ENCODE measurements around the gene CSF2RB. TPM values are rescaled to one million over a fixed set of nuclear protein-coding genes. Genes with fewer than 3 reads are reported as not detected.

Gene CSF2RB
- 5.5 TPM for polyA plus RNA-seq (2012; ENCODE audit: low read depth, missing spikeins)

DNA sequence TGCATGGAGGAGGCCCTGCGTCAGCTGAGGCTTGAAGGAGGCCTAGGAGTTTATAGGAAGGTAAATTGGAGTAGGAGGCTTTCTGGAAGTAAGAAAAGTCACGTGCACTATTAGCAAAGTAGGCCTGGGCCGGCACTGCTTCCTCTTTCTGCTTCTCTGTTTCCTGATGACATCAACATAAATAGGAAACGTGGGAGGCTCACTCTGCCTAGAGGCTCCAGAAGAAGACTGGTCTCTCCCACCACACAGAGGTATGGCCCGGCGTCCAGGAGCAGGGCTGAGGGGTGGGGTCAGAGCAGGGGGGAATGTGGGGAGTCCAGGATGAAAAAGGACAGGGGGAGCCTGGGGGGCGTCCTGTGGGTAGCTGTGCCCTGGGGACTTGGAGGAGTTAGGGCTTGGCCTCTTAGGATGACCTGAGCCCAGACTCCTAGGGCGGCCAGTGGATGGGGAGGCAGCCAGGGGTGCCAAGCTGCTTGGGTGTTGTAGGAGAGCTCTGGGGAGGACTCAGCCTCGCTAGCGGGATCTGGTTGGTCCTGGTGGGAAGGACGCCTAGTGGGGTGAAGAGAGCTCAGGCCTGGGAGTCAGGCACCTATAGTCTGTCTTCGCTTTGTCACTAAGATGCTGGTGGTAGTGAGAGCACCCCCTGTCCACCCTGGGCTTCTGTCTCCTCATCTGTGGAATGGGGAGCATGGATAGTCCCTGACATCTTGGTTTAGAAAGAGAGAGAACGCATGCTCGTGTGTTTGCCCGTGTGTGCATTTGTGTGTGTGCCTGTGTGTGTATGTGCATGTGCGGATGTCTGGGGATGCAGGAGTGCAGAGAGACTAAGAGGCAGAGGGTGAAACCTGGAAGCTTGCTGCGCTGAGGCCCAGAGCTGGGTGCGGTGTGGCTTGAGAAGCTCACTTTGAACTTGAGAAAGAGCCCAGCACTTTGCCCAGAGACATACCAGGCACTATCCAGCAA lies at the start of gene CSF2RB:
Gene CSF2RB, plus strand, starts transcription at position 202 of the 963 bp plus-strand sequence. CDS start 8,580 bp downstream, outside the sequence.
- TF ChIP-seq SPI1 (IDR thresholded peaks at IDR 0.05; ENCODE audit: low read depth, low read length), result peak; percentile 65
- TF ChIP-seq PAX5 (IDR thresholded peaks at IDR 0.05; ENCODE audit: insufficient read depth, low read length, severe bottlenecking), result no peak
- 0 out of 2 replicates have a peak, but pooled peaks have one; percentile 19 for TF ChIP-seq POLR2AphosphoS5 (IDR thresholded peaks at IDR 0.05; ENCODE audit: low read depth, low read length)
- no peak for TF ChIP-seq POU2F2 (IDR thresholded peaks at IDR 0.05; ENCODE audit: low read depth, low read length)
- TF ChIP-seq TAF1 (IDR thresholded peaks at IDR 0.05; ENCODE audit: low read depth, low read length), result no peak
- TF ChIP-seq POLR2A (IDR thresholded peaks at IDR 0.05; ENCODE audit: low read depth, low read length), result no peak
- DNase-seq (ENCODE audit: insufficient read length, low spot score), result no peak
- peak; percentile 87 for FAIRE-seq

DNA sequence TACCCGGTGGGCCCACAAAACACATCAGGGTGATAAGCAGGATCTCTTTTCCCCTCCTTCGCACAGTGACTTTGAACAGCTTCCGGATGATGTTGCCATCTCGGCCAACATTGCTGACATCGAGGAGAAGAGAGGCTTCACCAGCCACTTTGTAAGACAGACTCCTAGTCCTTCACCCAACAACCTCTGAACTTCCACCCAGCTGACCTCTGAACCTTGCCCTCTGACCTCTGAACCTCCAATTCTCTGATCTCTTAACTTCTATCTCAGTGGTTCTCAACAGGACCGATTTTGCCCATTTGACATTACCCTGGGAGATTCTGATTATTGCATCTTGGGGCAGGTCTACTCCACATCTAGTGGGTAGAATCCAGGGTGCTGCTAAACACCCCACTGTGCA lies 49.4 kb upstream of the CSF2RB start:
- DNase-seq (ENCODE audit: insufficient read length, low spot score), result no peak
- TF ChIP-seq POLR2A (IDR thresholded peaks at IDR 0.05; ENCODE audit: low read depth, low read length) (no peak), TAF1 (IDR thresholded peaks at IDR 0.05; ENCODE audit: low read depth, low read length) (no peak), SPI1 (IDR thresholded peaks at IDR 0.05; ENCODE audit: low read depth, low read length) (no peak), PAX5 (IDR thresholded peaks at IDR 0.05; ENCODE audit: insufficient read depth, low read length, severe bottlenecking) (no peak), POLR2AphosphoS5 (IDR thresholded peaks at IDR 0.05; ENCODE audit: low read depth, low read length) (no peak), POU2F2 (IDR thresholded peaks at IDR 0.05; ENCODE audit: low read depth, low read length) (no peak)
- no peak for FAIRE-seq

DNA sequence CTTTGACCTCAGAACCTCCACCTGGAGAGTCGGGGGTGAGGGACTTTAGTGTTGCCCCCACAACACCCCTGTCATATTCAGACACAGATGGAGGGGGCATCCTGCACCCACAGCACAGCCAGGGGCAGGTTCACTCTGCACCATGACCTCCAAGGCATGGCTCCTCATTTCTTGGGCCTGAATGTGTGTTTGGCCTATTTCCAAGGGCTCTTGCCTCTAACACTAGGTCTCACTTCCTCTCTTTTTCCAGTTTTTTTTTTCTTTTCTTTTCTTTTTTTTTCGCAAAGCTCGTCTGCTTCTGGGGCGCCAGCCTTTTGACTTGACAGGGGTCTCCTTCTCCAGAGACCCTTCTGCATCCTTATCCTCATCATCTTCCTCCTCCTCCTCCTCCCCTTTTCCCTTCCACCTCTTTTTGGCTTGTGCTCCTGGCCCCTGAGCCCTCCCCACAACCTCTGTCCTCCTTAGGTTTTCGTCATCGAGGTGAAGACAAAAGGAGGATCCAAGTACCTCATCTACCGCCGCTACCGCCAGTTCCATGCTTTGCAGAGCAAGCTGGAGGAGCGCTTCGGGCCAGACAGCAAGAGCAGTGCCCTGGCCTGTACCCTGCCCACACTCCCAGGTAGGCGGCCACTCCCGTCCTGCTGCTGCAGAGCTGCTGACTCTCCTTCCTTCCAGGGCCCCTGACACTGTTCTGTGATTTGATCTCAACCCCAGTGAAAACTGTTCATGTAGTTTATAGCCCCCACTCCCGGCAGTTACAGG lies 48.8 kb upstream of the CSF2RB start:
- no peak for FAIRE-seq
- DNase-seq (ENCODE audit: insufficient read length, low spot score), result no peak
- TF ChIP-seq POU2F2 (IDR thresholded peaks at IDR 0.05; ENCODE audit: low read depth, low read length) (no peak), SPI1 (IDR thresholded peaks at IDR 0.05; ENCODE audit: low read depth, low read length) (peak; percentile 63)

DNA sequence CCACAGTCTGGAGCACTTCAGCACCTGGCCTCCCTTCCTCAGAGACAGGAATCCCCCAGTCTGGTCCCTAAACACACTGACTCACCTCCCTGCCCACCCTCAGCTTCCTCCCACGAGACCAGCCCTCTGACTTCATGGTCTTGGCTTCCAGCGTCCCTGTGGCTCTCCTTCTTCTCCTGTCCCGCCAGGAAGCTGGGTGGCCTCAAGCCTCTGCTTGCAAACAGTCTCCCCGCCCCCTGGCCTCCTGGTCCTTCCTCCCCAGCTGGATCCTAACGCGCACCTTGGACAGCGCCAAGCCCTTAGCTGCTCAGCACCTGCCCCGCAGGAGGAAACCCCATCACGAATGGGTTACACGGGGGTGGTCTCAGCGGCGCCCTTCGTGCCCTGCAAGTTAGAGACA lies 48.1 kb upstream of the CSF2RB start:
- DNase-seq (ENCODE audit: insufficient read length, low spot score) (no peak), FAIRE-seq (no peak)
- TF ChIP-seq PAX5 (IDR thresholded peaks at IDR 0.05; ENCODE audit: insufficient read depth, low read length, severe bottlenecking) (no peak), SPI1 (IDR thresholded peaks at IDR 0.05; ENCODE audit: low read depth, low read length) (no peak), POLR2A (IDR thresholded peaks at IDR 0.05; ENCODE audit: low read depth, low read length) (no peak), TAF1 (IDR thresholded peaks at IDR 0.05; ENCODE audit: low read depth, low read length) (no peak), POU2F2 (IDR thresholded peaks at IDR 0.05; ENCODE audit: low read depth, low read length) (no peak), POLR2AphosphoS5 (IDR thresholded peaks at IDR 0.05; ENCODE audit: low read depth, low read length) (no peak)

DNA sequence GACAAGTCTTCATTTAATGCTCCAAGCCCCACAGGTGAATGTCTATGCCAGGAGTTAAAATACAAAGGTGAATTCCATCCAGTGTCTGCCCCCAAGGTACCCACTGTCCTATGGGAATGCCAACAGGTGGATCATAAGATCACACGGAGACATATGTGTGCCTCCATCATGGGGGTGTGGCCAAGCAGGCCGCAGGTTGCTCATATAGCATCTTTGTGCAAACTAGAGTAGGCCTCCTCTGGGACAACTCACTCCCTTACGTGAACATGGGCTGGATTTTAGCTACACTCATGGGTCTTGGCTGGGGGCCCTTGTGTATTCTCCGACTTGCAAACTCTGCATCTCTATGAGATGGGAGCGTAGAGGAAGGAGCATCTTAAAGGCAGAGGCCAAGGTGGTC lies 45.7 kb upstream of the CSF2RB start:
- DNase-seq (ENCODE audit: insufficient read length, low spot score), result no peak
- no peak for FAIRE-seq

DNA sequence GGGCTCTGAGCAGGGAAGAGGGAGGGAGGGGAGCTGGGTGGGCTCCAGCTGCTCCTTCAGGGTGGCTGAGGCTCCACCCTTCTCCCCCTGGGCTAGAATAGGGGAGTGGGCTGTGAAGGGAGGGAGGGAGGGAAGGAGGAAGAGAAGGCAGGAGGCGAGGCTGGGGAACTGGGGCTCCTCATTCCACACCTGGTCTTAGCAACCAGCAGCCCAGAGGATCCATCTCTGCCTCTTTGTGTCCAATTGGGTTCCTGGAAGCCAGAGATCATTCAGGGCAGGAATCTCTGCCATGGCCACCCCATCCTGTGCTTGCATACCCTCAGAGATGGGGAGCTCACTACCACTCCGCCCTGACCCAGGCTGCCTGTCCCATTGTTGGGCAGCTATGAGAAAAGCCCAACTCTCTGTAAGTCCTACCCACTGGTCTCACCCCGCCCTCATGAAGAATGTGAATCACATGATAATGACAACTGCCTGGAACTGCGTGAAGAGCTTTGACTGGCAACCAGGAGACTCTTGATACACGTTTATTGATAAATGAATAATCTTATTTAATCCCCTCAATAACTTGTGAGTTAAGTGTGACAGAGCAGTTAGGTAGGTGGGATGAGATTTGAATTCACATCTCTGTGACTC lies 44.8 kb upstream of the CSF2RB start:
- no peak for TF ChIP-seq TAF1 (IDR thresholded peaks at IDR 0.05; ENCODE audit: low read depth, low read length)
- TF ChIP-seq POU2F2 (IDR thresholded peaks at IDR 0.05; ENCODE audit: low read depth, low read length), result no peak
- TF ChIP-seq PAX5 (IDR thresholded peaks at IDR 0.05; ENCODE audit: insufficient read depth, low read length, severe bottlenecking), result no peak
- TF ChIP-seq POLR2AphosphoS5 (IDR thresholded peaks at IDR 0.05; ENCODE audit: low read depth, low read length), result no peak
- DNase-seq (ENCODE audit: insufficient read length, low spot score) (no peak), FAIRE-seq (no peak)

More for the DNA sequence above, 45.7 kb upstream of the CSF2RB start:
- TF ChIP-seq SPI1 (IDR thresholded peaks at IDR 0.05; ENCODE audit: low read depth, low read length) (no peak), TAF1 (IDR thresholded peaks at IDR 0.05; ENCODE audit: low read depth, low read length) (no peak), POLR2AphosphoS5 (IDR thresholded peaks at IDR 0.05; ENCODE audit: low read depth, low read length) (no peak), POU2F2 (IDR thresholded peaks at IDR 0.05; ENCODE audit: low read depth, low read length) (no peak), PAX5 (IDR thresholded peaks at IDR 0.05; ENCODE audit: insufficient read depth, low read length, severe bottlenecking) (no peak), POLR2A (IDR thresholded peaks at IDR 0.05; ENCODE audit: low read depth, low read length) (no peak)

DNA sequence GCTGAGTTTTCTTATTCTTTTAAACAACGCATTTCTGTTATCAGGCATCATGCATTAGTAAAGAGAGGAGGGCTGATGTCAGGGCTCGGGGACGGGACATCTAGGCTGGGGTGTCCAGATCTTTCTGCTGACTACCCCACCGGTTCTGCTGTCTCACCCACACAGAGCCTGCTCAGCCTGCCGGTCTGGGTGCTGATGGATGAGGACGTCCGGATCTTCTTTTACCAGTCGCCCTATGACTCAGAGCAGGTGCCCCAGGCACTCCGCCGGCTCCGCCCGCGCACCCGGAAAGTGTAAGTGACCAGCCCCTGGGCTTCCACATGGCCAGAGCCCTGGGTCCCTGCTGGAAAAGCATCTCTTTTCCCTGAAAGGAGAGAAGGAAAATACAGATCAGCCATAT lies 43.2 kb upstream of the CSF2RB start:
- no peak for TF ChIP-seq SPI1 (IDR thresholded peaks at IDR 0.05; ENCODE audit: low read depth, low read length)
- no peak for TF ChIP-seq POU2F2 (IDR thresholded peaks at IDR 0.05; ENCODE audit: low read depth, low read length)
- no peak for TF ChIP-seq POLR2AphosphoS5 (IDR thresholded peaks at IDR 0.05; ENCODE audit: low read depth, low read length)
- TF ChIP-seq PAX5 (IDR thresholded peaks at IDR 0.05; ENCODE audit: insufficient read depth, low read length, severe bottlenecking), result no peak
- TF ChIP-seq TAF1 (IDR thresholded peaks at IDR 0.05; ENCODE audit: low read depth, low read length), result no peak
- TF ChIP-seq POLR2A (IDR thresholded peaks at IDR 0.05; ENCODE audit: low read depth, low read length), result no peak
- DNase-seq (ENCODE audit: insufficient read length, low spot score) (no peak), FAIRE-seq (no peak)

DNA sequence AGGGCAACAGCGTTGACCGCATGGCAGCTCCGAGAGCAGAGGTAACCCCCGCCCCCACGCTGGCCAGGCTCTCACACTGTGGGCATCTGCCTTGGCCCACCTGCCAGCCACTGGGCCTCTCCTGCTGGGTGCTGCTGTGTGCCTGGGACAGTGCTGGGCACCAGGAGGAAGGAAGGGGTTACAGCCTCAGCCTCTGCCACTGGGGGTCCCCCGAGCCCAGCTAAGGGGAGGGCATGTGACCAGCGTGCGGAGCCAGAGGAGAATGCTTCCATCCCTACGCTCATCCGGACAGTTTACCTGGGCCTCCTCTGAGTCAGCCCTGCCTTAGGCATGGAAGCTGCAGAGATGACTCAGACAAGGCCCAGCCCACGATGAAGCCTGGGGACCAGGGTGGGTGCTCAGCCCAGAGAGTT lies 41.8 kb upstream of the CSF2RB start:
- TF ChIP-seq PAX5 (IDR thresholded peaks at IDR 0.05; ENCODE audit: insufficient read depth, low read length, severe bottlenecking) (no peak), POLR2A (IDR thresholded peaks at IDR 0.05; ENCODE audit: low read depth, low read length) (no peak), POU2F2 (IDR thresholded peaks at IDR 0.05; ENCODE audit: low read depth, low read length) (no peak), TAF1 (IDR thresholded peaks at IDR 0.05; ENCODE audit: low read depth, low read length) (no peak), POLR2AphosphoS5 (IDR thresholded peaks at IDR 0.05; ENCODE audit: low read depth, low read length) (no peak), SPI1 (IDR thresholded peaks at IDR 0.05; ENCODE audit: low read depth, low read length) (no peak)
- no peak for FAIRE-seq
- DNase-seq (ENCODE audit: insufficient read length, low spot score), result no peak

DNA sequence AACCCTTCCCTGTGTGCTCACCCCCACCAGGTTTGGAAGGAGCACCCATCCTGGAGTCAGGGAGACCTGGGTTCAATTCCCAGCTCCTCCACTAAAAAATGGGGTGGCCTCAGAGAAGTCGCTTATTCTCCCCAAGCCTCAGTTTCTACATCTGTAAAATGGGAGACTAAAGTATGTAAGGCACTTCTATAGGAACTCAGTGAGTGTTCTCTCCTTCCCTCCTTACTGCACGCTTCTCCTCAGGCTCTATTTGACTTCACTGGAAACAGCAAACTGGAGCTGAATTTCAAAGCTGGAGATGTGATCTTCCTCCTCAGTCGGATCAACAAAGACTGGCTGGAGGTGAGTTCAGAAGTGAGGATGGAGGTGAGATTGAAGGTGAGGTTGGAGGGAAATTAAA lies 41.3 kb upstream of the CSF2RB start:
- no peak for FAIRE-seq
- DNase-seq (ENCODE audit: insufficient read length, low spot score), result no peak
- no peak for TF ChIP-seq PAX5 (IDR thresholded peaks at IDR 0.05; ENCODE audit: insufficient read depth, low read length, severe bottlenecking)
- TF ChIP-seq SPI1 (IDR thresholded peaks at IDR 0.05; ENCODE audit: low read depth, low read length), result no peak
- no peak for TF ChIP-seq TAF1 (IDR thresholded peaks at IDR 0.05; ENCODE audit: low read depth, low read length)
- no peak for TF ChIP-seq POLR2A (IDR thresholded peaks at IDR 0.05; ENCODE audit: low read depth, low read length)
- TF ChIP-seq POU2F2 (IDR thresholded peaks at IDR 0.05; ENCODE audit: low read depth, low read length), result no peak
- no peak for TF ChIP-seq POLR2AphosphoS5 (IDR thresholded peaks at IDR 0.05; ENCODE audit: low read depth, low read length)
